ENCODE data around the gene NUAK2.
A peak's percentile ranks its signal among the peaks of the same experiment; 100 is the strongest.

NUAK2 gene

GRCh38 chr1:205354259-205355074 lies 32.9 kb upstream of the NUAK2 start:
- CTCF ChIA-PET = interaction anchor here (0.7 to 6.6 kb wide), 37 partner anchors 8 to 305 kb away, joined by 3 to 111 read pairs (median 5); no protein-coding TSS in a partner anchor
- H3K4me1 Mint-ChIP-seq = no peaks in the 10 kb centered on the region
- no peaks in the 10 kb centered on the region for H3K9me3 Mint-ChIP-seq
- no peaks in the 10 kb centered on the region for H3K36me3 Mint-ChIP-seq
- no peak overlapping the region for H3K27ac Mint-ChIP-seq
- DNase-seq = peak; percentile 77
- H3K4me3 Mint-ChIP-seq = no peak overlapping the region
- H3K27me3 Mint-ChIP-seq = peaks cover 54% of the 10 kb centered on the region

- Mint-ChIP-seq H3K4me1 (no peaks in the 10 kb centered on the region), H3K27ac (no peak overlapping the region), H3K27me3 (peaks cover 54% of the 10 kb centered on the region), H3K9me3 (no peaks in the 10 kb centered on the region), H3K4me3 (no peak overlapping the region), H3K36me3 (no peaks in the 10 kb centered on the region)
- CTCF ChIA-PET = interaction anchor here (0.7 to 6.6 kb wide), 36 partner anchors 7 to 306 kb away, joined by 3 to 111 read pairs (median 5); no protein-coding TSS in a partner anchor
- DNase-seq = no peak
Observed at GRCh38 chr1:205353612-205354011, 32.1 kb upstream of the NUAK2 start.

GRCh38 chr1:205353191-205353590 lies 31.6 kb upstream of the NUAK2 start:
- H3K9me3 Mint-ChIP-seq = no peaks in the 10 kb centered on the region
- CTCF ChIA-PET = interaction anchor here (0.7 to 6.6 kb wide), 14 partner anchors 14 to 306 kb away, joined by 3 to 111 read pairs (median 11); no protein-coding TSS in a partner anchor
- DNase-seq = no peak
- H3K4me1 Mint-ChIP-seq = no peaks in the 10 kb centered on the region
- H3K4me3 Mint-ChIP-seq = no peak overlapping the region
- H3K27ac Mint-ChIP-seq = no peak overlapping the region
- peaks cover 54% of the 10 kb centered on the region for H3K27me3 Mint-ChIP-seq
- H3K36me3 Mint-ChIP-seq = no peaks in the 10 kb centered on the region

- CTCF ChIA-PET = interaction anchor here (0.5 to 6.6 kb wide), 6 partner anchors 9 to 171 kb away, joined by 3 to 111 read pairs (median 8); no protein-coding TSS in a partner anchor
- Mint-ChIP-seq H3K27me3 (peaks cover 60% of the 10 kb centered on the region), H3K4me3 (no peak overlapping the region), H3K27ac (no peak overlapping the region), H3K36me3 (no peaks in the 10 kb centered on the region), H3K9me3 (no peaks in the 10 kb centered on the region), H3K4me1 (no peaks in the 10 kb centered on the region)
- DNase-seq = no peak
Observed at GRCh38 chr1:205351984-205352713, 30.6 kb upstream of the NUAK2 start.

- DNase-seq = no peak
- Mint-ChIP-seq H3K4me3 (no peak overlapping the region), H3K9me3 (no peaks in the 10 kb centered on the region), H3K4me1 (no peaks in the 10 kb centered on the region), H3K27ac (no peak overlapping the region), H3K27me3 (peaks cover 63% of the 10 kb centered on the region), H3K36me3 (no peaks in the 10 kb centered on the region)
- CTCF ChIA-PET = interaction anchor here (1.0 to 2.8 kb wide), 2 partner anchors 10 to 174 kb away, joined by 3 to 10 read pairs; no protein-coding TSS in a partner anchor
Observed at GRCh38 chr1:205350691-205351141, 29.2 kb upstream of the NUAK2 start.

- H3K36me3 Mint-ChIP-seq = no peaks in the 10 kb centered on the region
- no peaks in the 10 kb centered on the region for H3K4me1 Mint-ChIP-seq
- CTCF ChIA-PET = interaction anchor here (1.0 to 2.8 kb wide), 4 partner anchors 11 to 174 kb away, joined by 3 to 10 read pairs (median 4); no protein-coding TSS in a partner anchor
- no peaks in the 10 kb centered on the region for H3K9me3 Mint-ChIP-seq
- no peak for DNase-seq
- H3K4me3 Mint-ChIP-seq = no peak overlapping the region
- peaks cover 66% of the 10 kb centered on the region for H3K27me3 Mint-ChIP-seq
- no peak overlapping the region for H3K27ac Mint-ChIP-seq
Observed at GRCh38 chr1:205350124-205350523, 28.6 kb upstream of the NUAK2 start.

- no peak overlapping the region for H3K27ac Mint-ChIP-seq
- H3K36me3 Mint-ChIP-seq = no peaks in the 10 kb centered on the region
- no peak overlapping the region for H3K4me3 Mint-ChIP-seq
- peaks cover 4% of the 10 kb centered on the region for H3K4me1 Mint-ChIP-seq
- peaks cover 77% of the 10 kb centered on the region for H3K27me3 Mint-ChIP-seq
- CTCF ChIA-PET = interaction anchor here (0.6 to 2.8 kb wide), 10 partner anchors 9 to 284 kb away, joined by 3 to 10 read pairs (median 4); no protein-coding TSS in a partner anchor
- no peak for DNase-seq
- no peaks in the 10 kb centered on the region for H3K9me3 Mint-ChIP-seq
Observed at GRCh38 chr1:205348554-205349487, 27.3 kb upstream of the NUAK2 start.

- H3K4me1 Mint-ChIP-seq = peaks cover 4% of the 10 kb centered on the region
- H3K27ac Mint-ChIP-seq = no peak overlapping the region
- DNase-seq = no peak
- no peaks in the 10 kb centered on the region for H3K36me3 Mint-ChIP-seq
- no peak overlapping the region for H3K4me3 Mint-ChIP-seq
- peaks cover 86% of the 10 kb centered on the region for H3K27me3 Mint-ChIP-seq
- no peaks in the 10 kb centered on the region for H3K9me3 Mint-ChIP-seq
- CTCF ChIA-PET = interaction anchor here (0.5 to 1.4 kb wide), 4 partner anchors 11 to 177 kb away, joined by 3 to 6 read pairs (median 4); no protein-coding TSS in a partner anchor
Observed at GRCh38 chr1:205346956-205347574, 25.5 kb upstream of the NUAK2 start.

GRCh38 chr1:205345761-205346160 lies 24.2 kb upstream of the NUAK2 start:
- no peak overlapping the region for H3K27ac Mint-ChIP-seq
- H3K4me1 Mint-ChIP-seq = peaks cover 4% of the 10 kb centered on the region
- no peak overlapping the region for H3K4me3 Mint-ChIP-seq
- no peak for DNase-seq
- peaks cover 94% of the 10 kb centered on the region for H3K27me3 Mint-ChIP-seq
- no peaks in the 10 kb centered on the region for H3K36me3 Mint-ChIP-seq
- H3K9me3 Mint-ChIP-seq = no peaks in the 10 kb centered on the region
- CTCF ChIA-PET = interaction anchor here (1.0 to 1.4 kb wide), 5 partner anchors 9 to 179 kb away, joined by 3 to 6 read pairs (median 3); no protein-coding TSS in a partner anchor

- DNase-seq = peak; percentile 64
- peaks cover 4% of the 10 kb centered on the region for H3K4me1 Mint-ChIP-seq
- peak overlapping the region; percentile 6 for H3K4me3 Mint-ChIP-seq
Observed at GRCh38 chr1:205344066-205344928, 22.8 kb upstream of the NUAK2 start.

GRCh38 chr1:205343431-205344065 lies 22.0 kb upstream of the NUAK2 start:
- Mint-ChIP-seq H3K4me1 (peaks cover 4% of the 10 kb centered on the region), H3K27me3 (peaks cover 97% of the 10 kb centered on the region), H3K4me3 (no peak overlapping the region), H3K27ac (no peak overlapping the region), H3K9me3 (no peaks in the 10 kb centered on the region), H3K36me3 (no peaks in the 10 kb centered on the region)
- CTCF ChIA-PET = interaction anchor here (1.4 kb wide), 1 partner anchor 70 kb away, joined by 3 read pairs; no protein-coding TSS in a partner anchor
- peak; percentile 33 for DNase-seq

More at GRCh38 chr1:205344066-205344928, 22.8 kb upstream of the NUAK2 start:
- Mint-ChIP-seq H3K27ac (no peak overlapping the region), H3K36me3 (no peaks in the 10 kb centered on the region), H3K9me3 (no peaks in the 10 kb centered on the region), H3K27me3 (peaks cover 97% of the 10 kb centered on the region)
- CTCF ChIA-PET = interaction anchor here (1.0 to 1.1 kb wide), 2 partner anchors 8 to 9 kb away, joined by 3 to 4 read pairs; no protein-coding TSS in a partner anchor

- Mint-ChIP-seq H3K4me3 (no peak overlapping the region), H3K9me3 (no peaks in the 10 kb centered on the region), H3K27me3 (peaks cover 97% of the 10 kb centered on the region), H3K36me3 (no peaks in the 10 kb centered on the region), H3K4me1 (peaks cover 4% of the 10 kb centered on the region), H3K27ac (no peak overlapping the region)
- CTCF ChIA-PET = interaction anchor here (1.2 to 1.4 kb wide), 2 partner anchors 11 to 69 kb away, joined by 3 to 5 read pairs; no protein-coding TSS in a partner anchor
- DNase-seq = no peak
Observed at GRCh38 chr1:205342986-205343385, 21.4 kb upstream of the NUAK2 start.
